Omental fat pad (tissue), 4 donors: ENCODE measurements around the gene HTR2A. TPM values are rescaled to one million over a fixed set of nuclear protein-coding genes. Genes with fewer than 3 reads are reported as not detected.

Experiments used
- ATAC-seq: fragments of 150-250 bp; one replicate; pipeline ENCODE4 v1.9.1; 2016; ENCODE audit warnings: mild to moderate bottlenecking, moderate library complexity; ENCODE audit not compliant: low FRiP score
- DNase-seq: peaks from one replicate; pipeline ENCODE4 v3.0.0-alpha.2; 2019; ENCODE audit warnings: low spot score
- total RNA-seq, 4 donors: library from RNA; depleted of rRNA; stranded (reverse); fragments of >200 nt; gene quantifications; one replicate each; pipeline ENCODE4 v1.1.0, GENCODE V29; 2016
- TF ChIP-seq, protein P1 (sequence below), 3 donors: fragments of 450-650 bp; IDR thresholded peaks; one replicate each; pipeline ENCODE4 v1.5.1; 2016 to 2017; ENCODE audit warnings: antibody characterized with exemption in 3 of 3, mild to moderate bottlenecking in 3 of 3, moderate library complexity in 2 of 3

Gene HTR2A
- total RNA-seq, 4 donors from 2014 or later = 0.16 to 1.2 (median 0.55) TPM

DNA sequence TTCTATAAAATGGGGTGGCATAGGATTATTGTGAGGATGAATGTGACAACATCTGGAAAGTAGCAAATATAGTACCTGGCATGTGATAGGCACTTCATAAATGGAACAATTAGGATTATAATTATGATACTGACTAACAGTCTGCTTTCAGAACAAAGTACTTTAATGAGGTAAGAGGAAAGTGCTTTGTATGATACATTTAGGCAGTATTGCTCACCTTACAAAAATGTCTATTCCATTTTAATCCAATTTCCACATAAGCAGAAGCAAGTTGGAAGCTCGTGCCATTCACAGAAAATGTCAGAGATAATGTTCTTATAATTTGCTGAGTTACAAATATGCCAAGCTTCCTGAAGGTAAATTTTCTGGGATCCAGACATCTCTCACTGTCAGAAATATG is 16.9 kb upstream of the HTR2A start:
- DNase-seq = no peak
- TF ChIP-seq, protein P1, sequence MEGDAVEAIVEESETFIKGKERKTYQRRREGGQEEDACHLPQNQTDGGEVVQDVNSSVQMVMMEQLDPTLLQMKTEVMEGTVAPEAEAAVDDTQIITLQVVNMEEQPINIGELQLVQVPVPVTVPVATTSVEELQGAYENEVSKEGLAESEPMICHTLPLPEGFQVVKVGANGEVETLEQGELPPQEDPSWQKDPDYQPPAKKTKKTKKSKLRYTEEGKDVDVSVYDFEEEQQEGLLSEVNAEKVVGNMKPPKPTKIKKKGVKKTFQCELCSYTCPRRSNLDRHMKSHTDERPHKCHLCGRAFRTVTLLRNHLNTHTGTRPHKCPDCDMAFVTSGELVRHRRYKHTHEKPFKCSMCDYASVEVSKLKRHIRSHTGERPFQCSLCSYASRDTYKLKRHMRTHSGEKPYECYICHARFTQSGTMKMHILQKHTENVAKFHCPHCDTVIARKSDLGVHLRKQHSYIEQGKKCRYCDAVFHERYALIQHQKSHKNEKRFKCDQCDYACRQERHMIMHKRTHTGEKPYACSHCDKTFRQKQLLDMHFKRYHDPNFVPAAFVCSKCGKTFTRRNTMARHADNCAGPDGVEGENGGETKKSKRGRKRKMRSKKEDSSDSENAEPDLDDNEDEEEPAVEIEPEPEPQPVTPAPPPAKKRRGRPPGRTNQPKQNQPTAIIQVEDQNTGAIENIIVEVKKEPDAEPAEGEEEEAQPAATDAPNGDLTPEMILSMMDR (IDR thresholded peaks at IDR 0.05) = no peak
- no peak for ATAC-seq

DNA sequence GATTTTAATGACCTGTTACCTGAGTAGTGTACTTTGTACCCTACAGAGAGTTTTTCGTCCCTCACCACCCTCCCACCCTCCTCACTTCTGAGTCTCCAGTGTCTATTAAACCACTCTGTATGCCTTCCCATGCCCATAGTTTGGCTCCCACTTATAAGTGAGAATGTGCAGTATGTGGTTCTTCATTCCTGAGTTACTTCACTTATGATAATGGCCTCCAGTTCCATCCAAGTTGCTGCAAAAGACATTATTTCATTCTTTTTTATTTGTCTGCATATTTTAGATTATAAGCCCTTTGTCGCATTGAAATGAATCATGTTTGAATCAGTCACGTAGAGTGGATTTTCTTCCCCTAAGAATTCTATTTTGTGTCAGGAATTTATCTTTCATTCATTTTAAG is 12.2 kb upstream of the HTR2A start:
- TF ChIP-seq, protein P1 (IDR thresholded peaks at IDR 0.05) = no peak
- ATAC-seq = no peak
- DNase-seq = no peak

GRCh38 chr13:46908501-46908900 is 11.6 kb upstream of the HTR2A start:
- ATAC-seq = no peak
- TF ChIP-seq, protein P1 (IDR thresholded peaks at IDR 0.05) = no peak
- DNase-seq = no peak

GRCh38 chr13:46906405-46906804 is 9.6 kb upstream of the HTR2A start:
- TF ChIP-seq, protein P1 (IDR thresholded peaks at IDR 0.05) = no peak
- DNase-seq (no peak), ATAC-seq (no peak)

DNA sequence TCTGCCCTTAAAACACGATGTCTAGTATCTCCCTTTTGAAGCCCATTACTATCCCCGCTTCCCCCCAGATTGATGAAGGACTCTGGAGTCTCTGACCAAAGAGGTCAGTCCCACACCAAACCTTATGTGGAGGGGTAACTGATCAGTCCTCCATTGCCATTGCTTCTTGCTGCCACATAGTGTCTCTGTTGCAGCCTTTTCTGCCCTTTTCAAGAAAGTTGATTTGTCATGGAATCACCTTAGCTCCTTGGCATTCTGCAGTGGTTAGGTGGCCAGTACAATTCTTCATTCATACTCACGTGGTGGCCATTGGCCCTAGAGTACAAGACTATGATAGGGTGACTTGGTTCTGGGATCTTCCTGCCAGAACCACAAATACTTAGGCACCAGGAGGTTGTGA is 8.4 kb upstream of the HTR2A start:
- TF ChIP-seq, protein P1 (IDR thresholded peaks at IDR 0.05) = no peak
- ATAC-seq (no peak), DNase-seq (no peak)

- TF ChIP-seq, protein P1 (IDR thresholded peaks at IDR 0.05) = no peak
- no peak for DNase-seq
- ATAC-seq = peak; percentile 65
Measured at GRCh38 chr13:46903748-46904147, 6.9 kb upstream of the HTR2A start.

- DNase-seq = no peak
- TF ChIP-seq, protein P1 (IDR thresholded peaks at IDR 0.05) = no peak
- no peak for ATAC-seq
Measured at GRCh38 chr13:46901721-46902120, 4.9 kb upstream of the HTR2A start.
